PC-3 (cell line): Measurements from ENCODE around the gene F2RL1.

Experiments
- CTCF ChIP-seq: fragments of 300-600 bp; sonication (generic); conservative IDR thresholded peaks from 2 replicates; pipeline ENCODE4 v1.5.1; 2017; ENCODE audit warnings: antibody characterized with exemption, low read depth, mild to moderate bottlenecking, low read length
- EZH2phosphoT487 ChIP-seq: fragments of 300-600 bp; sonication (generic); IDR thresholded peaks from 2 replicates; pipeline ENCODE4 v1.6.1; 2018; ENCODE audit warnings: mild to moderate bottlenecking, antibody characterized with exemption, low read length, borderline replicate concordance

- no peak for TF ChIP-seq CTCF
- TF ChIP-seq EZH2phosphoT487: no peak
Observed at GRCh38 chr5:76813982-76814562, 4.8 kb upstream of the F2RL1 start.
